Suppressor macrophage treated with lipopolysaccharide for 1 hour (primary cell): ENCODE results near the gene SCN3B.

Experiments
- DNase-seq, 3 donors: peaks; one replicate each; pipeline ENCODE4 v3.0.0-alpha.2; 2020 to 2022

The SCN3B gene

GRCh38 chr11:123654566-123655081 lies at the start of gene SCN3B:
Gene SCN3B, minus strand, starts transcription at chr11:123654624. Its CDS starts 823 bp downstream, at chr11:123653801.
- peak in 2 of 3 donors; percentile 69 to 71 for DNase-seq

DNA sequence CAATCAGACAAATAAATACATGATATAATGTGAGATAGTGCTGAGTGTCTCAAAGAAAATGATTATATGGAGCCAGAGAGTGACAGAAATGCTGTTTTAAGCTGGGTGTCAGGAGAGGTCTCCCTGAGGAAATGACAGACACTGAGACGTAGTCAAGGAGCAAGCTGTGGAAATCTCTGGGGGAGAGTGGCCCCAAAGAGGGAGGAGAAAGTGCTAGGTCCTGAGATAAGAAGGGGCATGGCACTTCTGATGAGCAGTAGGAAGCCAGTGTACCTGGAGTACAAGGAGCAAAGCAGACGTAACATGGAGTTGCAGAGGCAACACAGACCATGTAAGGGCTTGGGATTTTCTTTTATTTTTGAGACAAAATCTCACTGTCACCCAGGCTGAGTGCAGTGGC lies 48.3 kb upstream of the SCN3B start:
- no peak for DNase-seq

GRCh38 chr11:123702139-123702538 lies 47.7 kb upstream of the SCN3B start:
- DNase-seq = no peak

GRCh38 chr11:123700772-123701171 lies 46.3 kb upstream of the SCN3B start:
- DNase-seq = peak in 1 of 3 donors; percentile 2

DNA sequence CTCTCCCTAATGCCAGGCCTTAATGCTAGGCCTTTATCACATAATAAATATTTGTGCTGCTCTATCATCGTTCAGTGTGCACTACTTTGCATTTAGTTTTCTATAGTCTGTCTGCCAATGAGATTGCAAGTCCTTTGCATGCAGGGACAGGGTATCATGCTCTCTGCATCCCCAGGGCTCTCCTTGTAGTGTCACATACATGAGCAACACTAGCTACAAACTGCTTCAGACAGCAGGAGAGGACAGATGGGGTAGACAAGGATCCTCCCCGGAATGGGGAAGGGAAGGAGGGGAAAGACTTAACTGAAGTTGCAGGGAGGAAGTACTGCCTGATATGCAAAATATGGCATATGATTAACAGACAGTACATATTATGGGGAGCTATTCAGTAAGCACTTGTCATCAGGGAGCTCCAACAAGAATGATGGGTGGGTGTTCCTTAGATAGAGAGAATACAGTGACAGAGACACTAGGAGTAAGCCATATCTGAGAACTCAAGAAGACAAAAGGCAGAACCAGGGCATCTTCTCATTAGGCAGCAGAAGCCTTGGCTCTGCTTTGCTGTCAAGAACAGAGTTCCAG lies 44.2 kb upstream of the SCN3B start:
- DNase-seq = peak in 2 of 3 donors; percentile 26 to 33

GRCh38 chr11:123696183-123696582 lies 41.8 kb upstream of the SCN3B start:
- no peak for DNase-seq

DNA sequence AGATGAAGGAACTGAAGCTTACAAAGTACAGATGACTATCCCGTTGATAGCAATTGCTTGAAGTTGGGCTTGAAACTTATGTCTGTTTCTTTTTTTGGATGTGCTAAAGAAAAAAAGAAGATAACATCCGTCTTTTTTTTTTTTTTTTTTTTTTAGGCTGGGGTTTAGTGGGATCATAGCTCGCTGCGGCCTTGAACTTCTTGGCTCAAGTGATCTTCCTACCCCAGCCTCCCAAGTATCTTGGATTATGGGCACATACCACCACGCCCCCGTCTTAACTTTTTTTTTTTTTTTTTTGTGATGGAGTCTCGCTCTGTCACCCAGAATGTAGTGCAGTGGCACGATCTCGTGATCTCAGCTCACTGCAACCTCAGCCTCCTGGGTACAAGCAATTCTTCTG lies 40.8 kb upstream of the SCN3B start:
- DNase-seq = no peak

DNA sequence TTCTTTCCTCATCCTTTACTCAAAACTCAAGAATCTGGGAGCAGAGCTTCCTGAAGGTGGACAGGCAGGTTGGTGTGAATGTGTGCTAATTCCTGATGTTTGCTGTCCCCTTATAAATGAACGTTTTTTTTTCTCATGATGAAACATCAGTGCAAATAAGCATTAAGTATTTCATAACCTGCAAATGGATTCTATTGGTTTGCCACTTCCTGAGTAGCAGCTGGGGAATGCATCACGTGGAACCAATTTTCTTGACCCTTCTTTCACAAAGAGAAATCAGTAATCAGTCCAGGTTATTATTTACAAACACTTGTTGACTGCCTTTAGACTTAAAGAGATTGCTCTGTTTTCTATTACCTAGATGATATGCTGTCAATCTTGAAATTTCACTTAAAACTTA lies 40.1 kb upstream of the SCN3B start:
- DNase-seq = no peak

DNA sequence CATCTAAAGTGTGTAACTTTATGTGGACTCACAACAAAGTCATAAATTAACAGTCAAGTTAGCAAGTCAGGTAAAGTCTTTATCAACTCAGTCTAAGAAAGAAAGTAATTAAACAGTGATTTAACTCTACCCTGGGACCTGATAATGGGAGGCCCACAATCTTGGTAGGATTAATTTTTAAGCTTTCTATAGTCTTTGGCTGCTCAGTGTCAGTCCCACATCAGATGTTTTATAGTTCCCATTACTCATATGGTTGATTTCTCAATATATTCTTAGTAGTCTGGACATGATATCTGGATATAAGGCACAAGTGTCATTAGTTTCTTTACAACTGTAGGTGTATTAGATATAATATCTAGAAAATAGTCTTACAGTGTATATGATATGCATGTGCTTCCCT lies 38.5 kb upstream of the SCN3B start:
- DNase-seq = no peak

- peak in 2 of 3 donors; percentile 10 to 12 for DNase-seq
These were observed 36.1 kb upstream of the SCN3B start for GRCh38 chr11:123690485-123690884.

DNA sequence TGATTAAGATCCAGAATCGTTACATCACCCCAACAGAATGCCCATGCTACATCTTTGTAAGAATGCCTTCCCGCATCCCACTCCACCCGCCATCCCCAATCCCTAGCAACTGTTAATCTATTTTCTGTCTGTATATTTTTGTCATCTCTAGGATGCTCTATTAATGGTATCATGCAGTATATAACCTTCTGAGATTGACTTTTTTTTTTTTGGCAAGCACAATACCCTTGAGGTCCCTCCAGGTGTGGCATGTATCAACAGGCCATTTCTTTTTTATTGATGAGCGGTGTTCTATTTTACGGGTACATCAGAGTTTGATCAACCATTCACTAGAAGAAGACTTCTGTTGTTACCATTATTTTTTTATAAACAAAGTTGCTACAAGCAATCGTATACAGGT lies 30.2 kb upstream of the SCN3B start:
- DNase-seq = no peak

DNA sequence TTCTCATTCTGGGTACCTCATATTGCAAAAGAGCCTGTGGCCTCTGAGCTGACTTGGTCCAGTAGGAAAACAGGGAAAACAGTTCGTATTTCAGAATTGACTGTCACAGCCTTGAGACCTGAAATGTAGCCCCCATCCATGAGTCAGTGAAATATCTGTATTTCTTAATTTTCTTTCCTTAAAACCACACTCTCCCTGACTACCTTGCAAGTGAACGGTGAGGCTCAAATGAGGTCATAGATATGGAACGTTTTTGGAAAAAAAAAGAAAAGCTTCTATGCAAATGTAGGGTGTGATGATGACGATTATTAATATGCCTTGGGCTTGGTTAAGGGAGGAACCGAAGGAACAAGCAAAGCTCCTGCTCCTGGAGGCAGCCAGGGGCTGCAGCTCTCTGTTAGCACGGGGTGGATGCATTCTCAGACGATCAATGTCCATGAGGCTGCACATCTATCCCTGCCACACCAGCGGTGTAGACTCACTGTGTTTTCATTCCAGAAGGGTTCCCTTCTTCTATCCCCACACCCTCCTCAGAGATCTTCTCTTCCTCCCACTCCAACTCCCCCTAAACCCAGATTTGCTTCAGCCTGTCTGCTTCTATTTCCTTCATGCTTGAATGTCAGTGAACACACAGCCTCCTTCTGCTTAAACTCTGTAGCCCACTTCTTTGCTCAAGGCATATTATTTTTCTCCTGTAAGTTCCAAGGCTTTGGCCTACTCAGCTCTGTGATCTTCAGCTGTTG lies 29.2 kb upstream of the SCN3B start:
- no peak for DNase-seq

DNA sequence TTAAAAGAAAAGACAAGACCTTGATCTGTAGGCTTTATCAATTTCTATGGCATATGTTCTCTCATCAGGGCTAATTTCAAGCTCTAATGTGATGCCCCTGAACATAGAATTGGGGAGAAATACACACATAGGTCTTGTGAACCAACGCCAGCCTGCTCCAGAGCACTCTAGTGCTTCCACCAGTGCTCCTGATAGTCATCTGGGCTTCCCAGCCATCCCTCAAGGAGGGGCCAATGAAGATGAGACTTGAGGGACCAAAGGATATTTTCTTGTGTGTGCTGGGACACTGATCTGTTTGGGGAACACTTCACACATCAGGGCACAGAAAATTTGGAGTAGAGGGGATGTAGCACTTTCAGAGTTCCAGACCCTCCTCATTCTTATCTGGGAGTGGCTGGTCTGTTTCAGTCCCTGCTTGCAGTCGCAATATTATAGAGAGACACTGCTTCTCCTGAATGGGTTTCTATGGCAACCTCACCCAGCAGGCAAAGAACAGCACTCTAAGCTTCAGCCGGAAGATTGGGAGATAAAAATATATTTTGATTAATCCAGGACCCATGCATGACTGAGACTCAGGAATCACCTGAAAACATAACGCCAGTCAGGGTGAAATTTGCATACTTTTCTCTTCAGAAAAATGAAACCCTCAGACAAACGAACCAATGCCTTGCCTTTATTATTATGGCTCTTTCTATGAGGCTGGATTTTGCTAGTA lies 28.4 kb upstream of the SCN3B start:
- DNase-seq = no peak

GRCh38 chr11:123681030-123681429 lies 26.6 kb upstream of the SCN3B start:
- DNase-seq = no peak

GRCh38 chr11:123678246-123678645 lies 23.8 kb upstream of the SCN3B start:
- no peak for DNase-seq

GRCh38 chr11:123677510-123677909 lies 23.1 kb upstream of the SCN3B start:
- DNase-seq = no peak

- DNase-seq = no peak
These were observed 19.9 kb upstream of the SCN3B start for GRCh38 chr11:123674297-123674696.

DNA sequence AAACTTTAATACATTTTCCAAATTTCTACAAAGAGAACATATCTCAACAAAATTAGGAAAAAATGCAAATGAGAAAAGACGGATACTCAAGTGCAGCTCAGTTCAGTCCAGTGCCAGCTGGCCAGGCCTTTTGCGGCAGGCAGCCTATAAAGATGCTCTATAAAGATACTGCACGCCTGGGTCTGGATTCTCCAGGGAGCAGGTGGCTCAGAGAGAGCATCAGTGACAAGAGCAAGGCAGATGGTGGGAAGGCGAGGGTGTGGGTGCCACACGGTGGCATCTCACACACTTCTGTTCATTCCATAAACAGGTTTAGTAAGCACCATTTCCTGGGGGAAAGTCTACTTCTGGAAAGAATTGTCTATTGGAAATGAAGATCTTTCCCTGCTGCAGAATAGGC lies 18.1 kb upstream of the SCN3B start:
- no peak for DNase-seq

GRCh38 chr11:123671534-123671933 lies 17.1 kb upstream of the SCN3B start:
- no peak for DNase-seq

DNA sequence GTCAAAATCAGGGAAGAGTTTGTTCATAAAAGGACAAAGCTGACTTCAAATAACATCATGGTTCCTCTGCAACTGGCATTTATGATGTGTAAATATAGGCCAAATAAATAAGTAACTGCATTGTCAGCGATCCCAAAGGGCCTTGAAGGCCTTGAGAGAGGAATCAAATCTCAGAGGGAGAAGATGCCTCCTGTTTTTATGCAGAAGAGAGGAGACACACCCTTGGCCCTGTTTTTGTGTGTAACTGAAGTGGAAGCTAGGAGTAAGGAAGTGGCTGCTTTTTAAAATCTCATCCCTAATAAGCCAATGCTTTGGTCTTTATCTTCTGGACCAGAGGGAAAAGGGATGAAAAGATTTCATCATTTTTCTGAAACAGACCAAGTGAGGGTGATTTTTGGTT lies 15.7 kb upstream of the SCN3B start:
- DNase-seq = no peak

DNA sequence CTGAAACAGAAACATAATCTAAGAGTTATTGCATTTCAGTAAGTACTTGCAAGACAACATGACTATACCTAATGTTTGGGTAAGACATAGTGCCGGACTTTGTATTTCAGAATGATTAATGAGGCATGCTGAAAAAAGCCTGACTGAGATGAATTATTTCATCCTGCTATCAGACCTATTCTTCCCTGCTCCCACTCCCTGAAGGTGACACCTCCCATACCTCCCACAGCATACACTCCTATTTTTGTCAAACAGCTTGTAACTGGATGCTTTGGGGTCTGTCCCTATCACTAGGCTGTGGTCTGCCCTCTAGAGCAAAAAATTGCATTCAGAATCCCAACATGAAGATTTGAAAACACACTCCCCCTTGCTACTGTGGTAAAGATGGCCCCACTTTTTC lies 10.9 kb upstream of the SCN3B start:
- DNase-seq = no peak

DNA sequence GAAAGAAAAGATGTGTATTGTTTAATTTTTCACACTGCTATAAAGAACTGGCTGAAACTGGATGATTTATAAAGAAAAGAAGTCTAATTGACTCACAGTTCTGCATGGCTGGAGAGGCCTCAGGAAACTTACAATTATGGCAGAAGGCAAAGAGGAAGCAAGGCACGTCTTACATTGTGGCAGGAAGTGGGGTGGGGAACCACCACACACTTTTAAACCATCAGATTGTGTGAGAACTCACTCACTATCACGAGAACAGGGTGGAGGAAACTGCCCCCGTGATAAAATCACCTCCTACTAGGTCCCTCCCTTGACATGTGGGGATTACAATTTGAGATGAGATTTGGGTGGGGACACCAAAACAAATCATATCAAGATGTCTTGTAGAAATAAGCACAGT lies 5.5 kb upstream of the SCN3B start:
- DNase-seq = peak in 1 of 3 donors; percentile 8

DNA sequence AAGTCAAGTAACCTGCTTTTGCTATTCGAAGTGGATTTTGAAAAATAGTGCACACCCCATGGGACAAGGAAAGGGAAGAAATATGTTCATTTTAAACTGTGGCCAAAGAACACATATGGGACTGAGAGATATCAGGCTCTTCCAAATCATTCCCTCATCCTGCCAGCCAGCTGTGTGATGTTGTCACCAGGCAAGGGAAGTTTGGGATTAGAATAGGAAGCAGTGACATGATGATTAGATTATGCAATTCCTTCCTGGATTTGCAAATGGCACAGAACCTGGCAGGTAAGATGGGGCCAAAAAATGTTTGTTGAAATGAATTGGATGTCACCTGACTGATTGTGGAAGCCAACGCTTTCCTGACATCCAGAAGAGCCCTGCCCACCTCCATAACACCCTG lies 4.9 kb upstream of the SCN3B start:
- DNase-seq = no peak
